Endodermal cell (in vitro differentiated cells): ENCODE measurements around the gene BMP7. TPM values are rescaled to one million over a fixed set of nuclear protein-coding genes. Genes with fewer than 3 reads are reported as not detected.

Experiments
- DNase-seq: peaks from one replicate; pipeline ENCODE4 v3.0.0-alpha.2; 2017
- H3K27ac ChIP-seq: 2 replicates; pipeline ENCODE4 v1.5.1; 2013; ENCODE audit warnings: mild to moderate bottlenecking, low read depth, low read length, moderate library complexity
- H3K27me3 ChIP-seq: 2 replicates; pipeline ENCODE4 v1.6.1; 2013; ENCODE audit warnings: mild to moderate bottlenecking, low read length, moderate library complexity; ENCODE audit not compliant: insufficient read depth, control insufficient read depth, poor library complexity, severe bottlenecking
- H3K36me3 ChIP-seq: 2 replicates; pipeline ENCODE4 v1.7.0; 2013; ENCODE audit warnings: mild to moderate bottlenecking, low read length, moderate library complexity; ENCODE audit not compliant: control insufficient read depth, insufficient read depth
- H3K4me1 ChIP-seq: one replicate; pipeline ENCODE4 v1.7.0; 2013; ENCODE audit warnings: low read length; ENCODE audit not compliant: control insufficient read depth, insufficient read depth
- H3K4me3 ChIP-seq: 2 replicates; pipeline ENCODE4 v1.5.1; 2013; ENCODE audit warnings: mild to moderate bottlenecking, low read length, moderate library complexity
- H3K9ac ChIP-seq: 2 replicates; pipeline ENCODE4 v1.6.1; 2013; ENCODE audit warnings: mild to moderate bottlenecking, low read length, moderate library complexity; ENCODE audit not compliant: poor library complexity, severe bottlenecking; ENCODE audit errors: extremely low read depth
- H3K9me3 ChIP-seq: 2 replicates; pipeline ENCODE4 v1.6.1; 2013; ENCODE audit warnings: mild to moderate bottlenecking, low read length, moderate library complexity; ENCODE audit not compliant: control insufficient read depth
- H3K27ac Mint-ChIP-seq: 2 replicates; pipeline ENCODE4 v1.8.0; 2020; ENCODE audit warnings: mixed read lengths
- H3K27me3 Mint-ChIP-seq: 2 replicates; pipeline ENCODE4 v1.8.0; 2021; ENCODE audit warnings: mild to moderate bottlenecking, mixed read lengths; ENCODE audit not compliant: insufficient read depth
- H3K36me3 Mint-ChIP-seq: 2 replicates; pipeline ENCODE4 v1.8.0; 2020; ENCODE audit warnings: low read depth, mixed read lengths
- H3K4me1 Mint-ChIP-seq: 2 replicates; pipeline ENCODE4 v1.8.0; 2020; ENCODE audit warnings: mixed read lengths
- H3K4me3 Mint-ChIP-seq: 2 replicates; pipeline ENCODE4 v1.8.0; 2020; ENCODE audit warnings: mild to moderate bottlenecking, moderate library complexity, mixed read lengths
- H3K9me3 Mint-ChIP-seq: 2 replicates; pipeline ENCODE4 v1.8.0; 2020; ENCODE audit warnings: mild to moderate bottlenecking, mixed read lengths
- WGBS, 2 experiments: methylation state at CpG; one replicate each; pipeline versions ENCODE4 v1.1.5 to v1.1.7; 2013; ENCODE audit warnings: missing lambda C conversion rate in 2 of 2, mixed read lengths in 1 of 2; ENCODE audit not compliant: insufficient coverage in 1 of 2, insufficient read length in 1 of 2; 5-methylcytosine and 5-hydroxymethylcytosine counted together
- total RNA-seq, 2 donors: library from RNA; stranded (reverse); fragmentation: NEBNext Ultra II Directional in 1 of 2; extraction: Animal tissue kit (Norgen Biotek cat#: 25700) in 1 of 2; gene quantifications; 2 replicates in 1 of 2; 3 replicates in 1 of 2; pipeline ENCODE4 v1.2.1, GENCODE V29; 2021
- TF ChIP-seq, protein P1 (sequence below): fragments of 200-600 bp; sonication (generic); conservative IDR thresholded peaks from 2 replicates; pipeline ENCODE4 v1.5.0; 2021; ENCODE audit warnings: antibody characterized with exemption, mild to moderate bottlenecking

BMP7 gene
- total RNA-seq, 2 donors from 2014 or later: 45.6 to 49.6 TPM

GRCh38 chr20:57129303-57129702 is 137.1 kb downstream of the BMP7 start:
- H3K4me3 ChIP-seq: no peak overlapping the region
- peaks cover 2% of the 10 kb centered on the region for H3K4me1 Mint-ChIP-seq

GRCh38 chr20:57128044-57128757 is 138.2 kb downstream of the BMP7 start:
- H3K36me3 Mint-ChIP-seq: no peaks in the 10 kb centered on the region

More at GRCh38 chr20:57129303-57129702, 137.1 kb downstream of the BMP7 start:
- no peaks in the 10 kb centered on the region for H3K9me3 ChIP-seq
- H3K9me3 Mint-ChIP-seq: no peaks in the 10 kb centered on the region
- 91 to 96% methylated on average over 5 to 10 of the region's 10 CpGs for WGBS, 2 experiments
- no peaks in the 10 kb centered on the region for H3K36me3 ChIP-seq
- no peaks in the 10 kb centered on the region for H3K36me3 Mint-ChIP-seq
- H3K27ac ChIP-seq: no peak overlapping the region
- peaks cover 21% of the 10 kb centered on the region for H3K27me3 ChIP-seq
- H3K27ac Mint-ChIP-seq: no peak overlapping the region
- TF ChIP-seq, protein P1, sequence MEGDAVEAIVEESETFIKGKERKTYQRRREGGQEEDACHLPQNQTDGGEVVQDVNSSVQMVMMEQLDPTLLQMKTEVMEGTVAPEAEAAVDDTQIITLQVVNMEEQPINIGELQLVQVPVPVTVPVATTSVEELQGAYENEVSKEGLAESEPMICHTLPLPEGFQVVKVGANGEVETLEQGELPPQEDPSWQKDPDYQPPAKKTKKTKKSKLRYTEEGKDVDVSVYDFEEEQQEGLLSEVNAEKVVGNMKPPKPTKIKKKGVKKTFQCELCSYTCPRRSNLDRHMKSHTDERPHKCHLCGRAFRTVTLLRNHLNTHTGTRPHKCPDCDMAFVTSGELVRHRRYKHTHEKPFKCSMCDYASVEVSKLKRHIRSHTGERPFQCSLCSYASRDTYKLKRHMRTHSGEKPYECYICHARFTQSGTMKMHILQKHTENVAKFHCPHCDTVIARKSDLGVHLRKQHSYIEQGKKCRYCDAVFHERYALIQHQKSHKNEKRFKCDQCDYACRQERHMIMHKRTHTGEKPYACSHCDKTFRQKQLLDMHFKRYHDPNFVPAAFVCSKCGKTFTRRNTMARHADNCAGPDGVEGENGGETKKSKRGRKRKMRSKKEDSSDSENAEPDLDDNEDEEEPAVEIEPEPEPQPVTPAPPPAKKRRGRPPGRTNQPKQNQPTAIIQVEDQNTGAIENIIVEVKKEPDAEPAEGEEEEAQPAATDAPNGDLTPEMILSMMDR: no peak
- DNase-seq: no peak
- H3K4me1 ChIP-seq: no peaks in the 10 kb centered on the region
- peaks cover 19% of the 10 kb centered on the region for H3K27me3 Mint-ChIP-seq
- no peak overlapping the region for H3K4me3 Mint-ChIP-seq
- H3K9ac ChIP-seq: no peak overlapping the region

DNA sequence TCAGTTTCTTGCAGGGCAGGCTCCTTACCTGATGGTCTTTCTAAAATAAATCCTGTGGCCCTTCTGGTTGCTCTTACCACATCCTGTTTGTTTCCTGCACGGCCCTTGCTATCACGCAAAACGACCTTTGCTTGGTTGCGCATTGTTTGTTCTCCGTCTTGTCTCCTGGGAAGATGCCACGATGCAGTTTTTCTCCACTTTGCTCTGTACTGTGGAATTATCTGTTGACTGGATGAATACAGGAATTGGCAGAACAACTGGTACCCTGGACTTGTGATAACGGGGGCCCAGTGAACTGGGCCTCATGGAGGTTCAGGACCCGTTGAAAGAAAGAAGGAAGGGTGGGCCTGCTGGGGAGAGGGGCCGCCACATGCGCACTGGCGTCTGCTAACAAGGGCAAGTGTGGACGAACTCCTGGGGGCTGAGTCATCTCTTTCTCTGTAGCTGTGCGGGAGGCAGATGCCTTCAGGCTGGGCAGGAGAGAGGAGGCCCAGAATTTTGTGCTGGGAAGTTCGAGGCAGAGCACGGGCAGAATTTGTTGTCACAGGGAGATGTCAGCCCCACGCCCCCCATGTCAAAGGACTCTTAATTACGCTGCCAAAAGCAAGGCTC is 139.9 kb downstream of the BMP7 start:
- H3K27me3 ChIP-seq: peaks cover 13% of the 10 kb centered on the region
- WGBS, 2 experiments: 86 to 88% methylated on average over 15 to 17 of the region's 17 CpGs
- no peak for DNase-seq
- H3K27ac ChIP-seq: no peak overlapping the region
- Mint-ChIP-seq H3K27me3 (peaks cover 19% of the 10 kb centered on the region), H3K4me3 (no peak overlapping the region), H3K4me1 (peaks cover 2% of the 10 kb centered on the region), H3K27ac (no peak overlapping the region), H3K9me3 (no peaks in the 10 kb centered on the region), H3K36me3 (no peaks in the 10 kb centered on the region)
- TF ChIP-seq, protein P1: no peak
- no peaks in the 10 kb centered on the region for H3K9me3 ChIP-seq
- H3K36me3 ChIP-seq: no peaks in the 10 kb centered on the region
- H3K4me3 ChIP-seq: no peak overlapping the region
- H3K9ac ChIP-seq: no peak overlapping the region
- H3K4me1 ChIP-seq: no peaks in the 10 kb centered on the region

More at GRCh38 chr20:57128044-57128757, 138.2 kb downstream of the BMP7 start:
- H3K36me3 ChIP-seq: no peaks in the 10 kb centered on the region
- Mint-ChIP-seq H3K4me3 (no peak overlapping the region), H3K27ac (no peak overlapping the region), H3K4me1 (peaks cover 2% of the 10 kb centered on the region), H3K9me3 (no peaks in the 10 kb centered on the region), H3K27me3 (peaks cover 19% of the 10 kb centered on the region)
- H3K4me3 ChIP-seq: no peak overlapping the region
- H3K4me1 ChIP-seq: no peaks in the 10 kb centered on the region
- H3K27ac ChIP-seq: no peak overlapping the region
- TF ChIP-seq, protein P1: no peak
- DNase-seq: no peak
- no peak overlapping the region for H3K9ac ChIP-seq
- WGBS, 2 experiments: 80% methylated on average over 15 of the region's 15 CpGs
- H3K27me3 ChIP-seq: peaks cover 21% of the 10 kb centered on the region
- H3K9me3 ChIP-seq: no peaks in the 10 kb centered on the region
